IPS-18c (cell line): ENCODE measurements around the gene ZFAND4.
"Not testable (repeated sequence)": the region's sequence is repeated elsewhere in the genome, so short reads cannot be mapped to it uniquely, and the experiment has no call there.

Experiments used
- H3K4me3 ChIP-seq: 2 replicates; pipeline ENCODE4 v1.7.0; 2013; ENCODE audit warnings: low read depth, mild to moderate bottlenecking, low read length, moderate library complexity; ENCODE audit not compliant: insufficient read depth
- H3K9me3 ChIP-seq: one replicate; pipeline ENCODE4 v1.6.1; 2013; ENCODE audit warnings: mild to moderate bottlenecking, low read length, moderate library complexity; ENCODE audit not compliant: control insufficient read depth, insufficient read depth

Gene ZFAND4

GRCh38 chr10:45578384-45578971 lies 94.1 kb downstream of the ZFAND4 start:
- Histone ChIP-seq H3K9me3 (no peaks in the 10 kb centered on the region), H3K4me3 (no peak overlapping the region)

- H3K4me3 ChIP-seq, result no peak overlapping the region
- H3K9me3 ChIP-seq, result no peaks in the 10 kb centered on the region
Observed at GRCh38 chr10:45575966-45576597, 96.5 kb downstream of the ZFAND4 start.

- H3K4me3 ChIP-seq, H3K9me3 ChIP-seq: not testable (repeated sequence)
Observed at GRCh38 chr10:45575032-45575761, 97.4 kb downstream of the ZFAND4 start.

GRCh38 chr10:45569471-45569870 lies 103.1 kb downstream of the ZFAND4 start:
- Histone ChIP-seq H3K9me3 (no peaks in the 10 kb centered on the region), H3K4me3 (no peak overlapping the region)

GRCh38 chr10:45566415-45566814 lies 106.2 kb downstream of the ZFAND4 start:
- H3K4me3 ChIP-seq, result no peak overlapping the region
- H3K9me3 ChIP-seq, result no peaks in the 10 kb centered on the region
